ENCODE results near the gene OPCML.

DNA sequence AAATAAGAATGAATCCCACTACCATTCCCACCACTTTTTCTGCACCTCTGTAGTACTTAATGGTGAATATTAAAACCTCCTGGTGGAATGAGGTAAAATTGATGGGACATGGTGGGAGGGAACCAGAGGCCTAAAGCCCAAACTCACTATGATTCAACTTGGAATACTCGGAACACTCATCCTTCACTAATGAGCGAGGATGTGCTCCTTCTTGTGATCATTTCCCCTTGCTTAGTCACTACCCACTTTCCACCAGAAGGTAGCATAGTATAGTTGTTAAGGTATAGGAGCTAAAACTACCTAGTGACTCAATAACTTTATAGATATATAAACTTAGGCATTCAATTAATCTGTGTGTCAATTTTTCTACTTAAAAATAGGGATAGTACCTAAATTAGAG is 728.9 kb downstream of the OPCML start:
- TF ChIP-seq, protein P1, sequence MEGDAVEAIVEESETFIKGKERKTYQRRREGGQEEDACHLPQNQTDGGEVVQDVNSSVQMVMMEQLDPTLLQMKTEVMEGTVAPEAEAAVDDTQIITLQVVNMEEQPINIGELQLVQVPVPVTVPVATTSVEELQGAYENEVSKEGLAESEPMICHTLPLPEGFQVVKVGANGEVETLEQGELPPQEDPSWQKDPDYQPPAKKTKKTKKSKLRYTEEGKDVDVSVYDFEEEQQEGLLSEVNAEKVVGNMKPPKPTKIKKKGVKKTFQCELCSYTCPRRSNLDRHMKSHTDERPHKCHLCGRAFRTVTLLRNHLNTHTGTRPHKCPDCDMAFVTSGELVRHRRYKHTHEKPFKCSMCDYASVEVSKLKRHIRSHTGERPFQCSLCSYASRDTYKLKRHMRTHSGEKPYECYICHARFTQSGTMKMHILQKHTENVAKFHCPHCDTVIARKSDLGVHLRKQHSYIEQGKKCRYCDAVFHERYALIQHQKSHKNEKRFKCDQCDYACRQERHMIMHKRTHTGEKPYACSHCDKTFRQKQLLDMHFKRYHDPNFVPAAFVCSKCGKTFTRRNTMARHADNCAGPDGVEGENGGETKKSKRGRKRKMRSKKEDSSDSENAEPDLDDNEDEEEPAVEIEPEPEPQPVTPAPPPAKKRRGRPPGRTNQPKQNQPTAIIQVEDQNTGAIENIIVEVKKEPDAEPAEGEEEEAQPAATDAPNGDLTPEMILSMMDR (IDR thresholded peaks at IDR 0.05) = no peak
- TF ChIP-seq POLR2AphosphoS5 (IDR thresholded peaks at IDR 0.05; ENCODE audit: low read depth, low read length) (no peak), SIN3A (IDR thresholded peaks at IDR 0.05; ENCODE audit: borderline replicate concordance, insufficient read depth, low read depth, low read length) (no peak), TCF7L2 (IDR thresholded peaks at IDR 0.05; ENCODE audit: low read depth, low read length) (no peak)
- TF ChIP-seq, protein P2, sequence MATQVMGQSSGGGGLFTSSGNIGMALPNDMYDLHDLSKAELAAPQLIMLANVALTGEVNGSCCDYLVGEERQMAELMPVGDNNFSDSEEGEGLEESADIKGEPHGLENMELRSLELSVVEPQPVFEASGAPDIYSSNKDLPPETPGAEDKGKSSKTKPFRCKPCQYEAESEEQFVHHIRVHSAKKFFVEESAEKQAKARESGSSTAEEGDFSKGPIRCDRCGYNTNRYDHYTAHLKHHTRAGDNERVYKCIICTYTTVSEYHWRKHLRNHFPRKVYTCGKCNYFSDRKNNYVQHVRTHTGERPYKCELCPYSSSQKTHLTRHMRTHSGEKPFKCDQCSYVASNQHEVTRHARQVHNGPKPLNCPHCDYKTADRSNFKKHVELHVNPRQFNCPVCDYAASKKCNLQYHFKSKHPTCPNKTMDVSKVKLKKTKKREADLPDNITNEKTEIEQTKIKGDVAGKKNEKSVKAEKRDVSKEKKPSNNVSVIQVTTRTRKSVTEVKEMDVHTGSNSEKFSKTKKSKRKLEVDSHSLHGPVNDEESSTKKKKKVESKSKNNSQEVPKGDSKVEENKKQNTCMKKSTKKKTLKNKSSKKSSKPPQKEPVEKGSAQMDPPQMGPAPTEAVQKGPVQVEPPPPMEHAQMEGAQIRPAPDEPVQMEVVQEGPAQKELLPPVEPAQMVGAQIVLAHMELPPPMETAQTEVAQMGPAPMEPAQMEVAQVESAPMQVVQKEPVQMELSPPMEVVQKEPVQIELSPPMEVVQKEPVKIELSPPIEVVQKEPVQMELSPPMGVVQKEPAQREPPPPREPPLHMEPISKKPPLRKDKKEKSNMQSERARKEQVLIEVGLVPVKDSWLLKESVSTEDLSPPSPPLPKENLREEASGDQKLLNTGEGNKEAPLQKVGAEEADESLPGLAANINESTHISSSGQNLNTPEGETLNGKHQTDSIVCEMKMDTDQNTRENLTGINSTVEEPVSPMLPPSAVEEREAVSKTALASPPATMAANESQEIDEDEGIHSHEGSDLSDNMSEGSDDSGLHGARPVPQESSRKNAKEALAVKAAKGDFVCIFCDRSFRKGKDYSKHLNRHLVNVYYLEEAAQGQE (IDR thresholded peaks at IDR 0.05; ENCODE audit: insufficient read depth in 1 of 2, low read depth in 2 of 2, low read length in 1 of 2) = no peak
